Esophagus muscularis mucosa (tissue), 4 donors: ENCODE results near the gene GREM1. TPM values are rescaled to one million over a fixed set of nuclear protein-coding genes. Genes with fewer than 3 reads are reported as not detected.
A peak's percentile ranks its signal among the peaks of the same experiment; 100 is the strongest.

ENCODE experiments used
- DNase-seq: peaks from one replicate; pipeline ENCODE4 v3.0.0-alpha.2; 2017; ENCODE audit errors: extremely low spot score
- H3K27ac ChIP-seq, 4 donors: fragments of 200-600 bp; sonication (generic); replicated peaks in 1 of 4; 1 replicate in 3 of 4; 2 replicates in 1 of 4; pipeline ENCODE4 v1.5.1; 2016 to 2019; ENCODE audit warnings: mild to moderate bottlenecking in 1 of 4
- H3K27me3 ChIP-seq, 4 donors: fragments of 200-600 bp; sonication (generic); one replicate each; pipeline versions ENCODE4 v1.5.1 to v1.6.0; 2016 to 2019
- H3K36me3 ChIP-seq, 4 donors: fragments of 200-600 bp; sonication (generic); one replicate each; pipeline ENCODE4 v1.5.1; 2016 to 2019
- H3K4me1 ChIP-seq, 4 donors: fragments of 200-600 bp; sonication (generic); one replicate each; pipeline ENCODE4 v1.5.1; 2016 to 2019
- H3K4me3 ChIP-seq, 4 donors: fragments of 200-600 bp; sonication (generic); 1 replicate in 2 of 4; 2 replicates in 2 of 4; pipeline ENCODE4 v1.5.1; 2016 to 2019; ENCODE audit warnings: mild to moderate bottlenecking in 4 of 4, moderate library complexity in 1 of 4
- H3K9me3 ChIP-seq, 4 donors: fragments of 200-600 bp; sonication (generic); 1 replicate in 3 of 4; 2 replicates in 1 of 4; pipeline ENCODE4 v1.5.1; 2016 to 2019
- EP300 ChIP-seq: sonication (generic); formaldehyde crosslinking; IDR thresholded peaks from one replicate; pipeline ENCODE4 v1.6.1; 2017; ENCODE audit warnings: antibody characterized with exemption
- POLR2A ChIP-seq: fragments of 450-650 bp; IDR thresholded peaks from one replicate; pipeline ENCODE4 v1.6.1; 2017; ENCODE audit warnings: antibody characterized with exemption, moderate library complexity, mild to moderate bottlenecking, low read depth
- POLR2AphosphoS5 ChIP-seq, 2 donors: sonication (generic); formaldehyde crosslinking; IDR thresholded peaks; one replicate each; pipeline ENCODE4 v1.6.1; 2017; ENCODE audit warnings: antibody characterized with exemption in 2 of 2
- WGBS: methylation state at CpG from one replicate; pipeline ENCODE4 v1.1.5; 2018; 5-methylcytosine and 5-hydroxymethylcytosine counted together
- intact Hi-C: fragments of 100-400 bp; cut with DNase I; formaldehyde crosslinking; loops from one replicate; pipeline ENCODE4 v1.15.1; 2023
- total RNA-seq, 4 donors: library from RNA; depleted of rRNA; stranded (reverse); fragments of >200 nt; gene quantifications; one replicate each; pipeline versions ENCODE4 v1.1.0 to v1.2.1, GENCODE V29; 2016
- TF ChIP-seq, protein P1 (sequence below), 3 experiments: fragments of 200-600 bp in 2 of 3; fragments of 450-650 bp in 1 of 3; sonication (generic) in 2 of 3; IDR thresholded peaks; one replicate each; pipeline ENCODE4 v1.5.1; 2017 to 2019; ENCODE audit warnings: antibody characterized with exemption in 3 of 3, mild to moderate bottlenecking in 2 of 3, moderate library complexity in 1 of 3

The GREM1 gene
- total RNA-seq, 4 donors from 2014 or later = 8.6 to 46.1 (median 37.0) TPM

DNA sequence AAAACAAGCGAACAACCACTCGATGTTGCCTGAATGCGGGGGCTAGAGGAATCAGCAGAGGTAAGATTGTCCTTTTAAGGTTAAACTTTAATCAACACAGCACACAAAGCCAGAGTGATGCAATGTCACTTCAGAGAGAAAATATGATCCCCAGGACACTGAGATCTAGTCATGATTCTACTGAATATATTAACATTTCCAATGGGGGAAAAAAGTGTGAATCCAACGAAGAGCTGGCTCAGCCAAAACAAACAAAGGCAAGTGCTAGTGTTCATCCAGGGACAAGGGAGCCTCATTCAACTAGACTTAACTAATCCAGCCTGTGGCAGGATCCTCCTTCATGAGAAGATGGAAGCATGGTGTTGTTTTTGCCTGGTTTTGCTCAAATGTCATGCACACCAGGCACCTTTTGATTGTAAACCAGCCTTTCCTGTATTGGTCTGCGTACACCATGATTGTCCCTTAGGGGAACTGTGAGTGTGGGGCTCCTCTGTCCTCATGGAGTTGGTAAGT lies 40.5 kb upstream of the GREM1 start:
- WGBS = 72% methylated on average over 5 of the region's 5 CpGs
- Histone ChIP-seq H3K4me3 (no peak overlapping the region), H3K27me3 (no peaks in the 10 kb centered on the region), H3K36me3 (no peaks in the 10 kb centered on the region), H3K27ac (peak overlapping the region in 1 of 4 donors; percentile 8), H3K9me3 (no peaks in the 10 kb centered on the region), H3K4me1 (peaks cover 0 to 42% (median 35%) of the 10 kb centered on the region in 4 donors)
- intact Hi-C loops = no loop called here
- TF ChIP-seq POLR2A = no peak
- no peak for TF ChIP-seq POLR2AphosphoS5 (IDR thresholded peaks at IDR 0.05)
- TF ChIP-seq, protein P1, sequence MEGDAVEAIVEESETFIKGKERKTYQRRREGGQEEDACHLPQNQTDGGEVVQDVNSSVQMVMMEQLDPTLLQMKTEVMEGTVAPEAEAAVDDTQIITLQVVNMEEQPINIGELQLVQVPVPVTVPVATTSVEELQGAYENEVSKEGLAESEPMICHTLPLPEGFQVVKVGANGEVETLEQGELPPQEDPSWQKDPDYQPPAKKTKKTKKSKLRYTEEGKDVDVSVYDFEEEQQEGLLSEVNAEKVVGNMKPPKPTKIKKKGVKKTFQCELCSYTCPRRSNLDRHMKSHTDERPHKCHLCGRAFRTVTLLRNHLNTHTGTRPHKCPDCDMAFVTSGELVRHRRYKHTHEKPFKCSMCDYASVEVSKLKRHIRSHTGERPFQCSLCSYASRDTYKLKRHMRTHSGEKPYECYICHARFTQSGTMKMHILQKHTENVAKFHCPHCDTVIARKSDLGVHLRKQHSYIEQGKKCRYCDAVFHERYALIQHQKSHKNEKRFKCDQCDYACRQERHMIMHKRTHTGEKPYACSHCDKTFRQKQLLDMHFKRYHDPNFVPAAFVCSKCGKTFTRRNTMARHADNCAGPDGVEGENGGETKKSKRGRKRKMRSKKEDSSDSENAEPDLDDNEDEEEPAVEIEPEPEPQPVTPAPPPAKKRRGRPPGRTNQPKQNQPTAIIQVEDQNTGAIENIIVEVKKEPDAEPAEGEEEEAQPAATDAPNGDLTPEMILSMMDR (IDR thresholded peaks at IDR 0.05) = no peak
- no peak for TF ChIP-seq EP300
- peak; percentile 68 for DNase-seq

DNA sequence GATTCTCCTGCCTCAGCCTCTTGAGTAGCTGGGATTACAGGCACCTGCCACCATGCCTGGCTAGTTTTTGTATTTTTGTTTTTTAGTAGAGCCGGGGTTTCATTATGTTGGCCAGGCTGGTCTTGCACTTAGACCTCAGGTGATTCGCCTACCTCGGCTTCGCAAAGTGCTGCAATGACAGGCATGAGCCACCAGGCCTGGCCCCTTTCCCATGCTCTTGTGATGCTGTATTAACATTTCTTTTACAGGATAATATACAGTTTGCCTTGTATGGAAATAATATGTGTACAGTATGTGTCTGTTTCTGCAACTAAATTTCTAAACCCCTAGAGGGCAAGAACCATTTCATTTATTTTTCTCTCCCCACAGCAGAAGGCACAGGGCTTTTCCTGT lies 38.5 kb upstream of the GREM1 start:
- no peaks in the 10 kb centered on the region for H3K27me3 ChIP-seq
- no peaks in the 10 kb centered on the region for H3K36me3 ChIP-seq
- H3K9me3 ChIP-seq = no peaks in the 10 kb centered on the region
- H3K27ac ChIP-seq = no peak overlapping the region
- DNase-seq = no peak
- peaks cover 0 to 48% (median 38%) of the 10 kb centered on the region in 4 donors for H3K4me1 ChIP-seq
- intact Hi-C loops = no loop called here
- no peak overlapping the region for H3K4me3 ChIP-seq
- 94% methylated on average over 4 of the region's 4 CpGs for WGBS
- TF ChIP-seq EP300 = no peak
- no peak for TF ChIP-seq POLR2AphosphoS5 (IDR thresholded peaks at IDR 0.05)
- TF ChIP-seq, protein P1 (IDR thresholded peaks at IDR 0.05) = no peak
- no peak for TF ChIP-seq POLR2A

DNA sequence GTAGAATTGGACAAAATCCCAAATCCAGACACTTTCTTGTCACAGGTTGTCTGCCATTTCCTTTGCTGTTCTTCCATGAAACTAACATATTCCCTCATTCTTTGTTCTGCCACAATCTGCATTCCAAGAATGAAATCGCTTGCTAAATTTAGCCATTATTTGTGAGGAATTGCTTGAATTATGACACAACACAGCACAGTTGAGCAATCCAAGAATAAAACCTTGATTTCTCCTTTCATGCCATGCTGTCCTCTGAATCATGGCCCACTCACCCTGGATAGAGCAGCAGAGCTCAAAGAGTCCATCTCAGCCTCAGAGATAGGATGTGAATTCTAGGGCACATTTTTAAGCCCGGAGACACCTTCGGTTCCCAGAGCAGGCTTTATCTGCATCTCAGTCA lies 35.2 kb upstream of the GREM1 start:
- H3K27me3 ChIP-seq = no peaks in the 10 kb centered on the region
- no peaks in the 10 kb centered on the region for H3K36me3 ChIP-seq
- peaks cover 0 to 17% (median 7%) of the 10 kb centered on the region in 4 donors for H3K4me1 ChIP-seq
- H3K27ac ChIP-seq = peak overlapping the region in 1 of 4 donors; percentile 27
- intact Hi-C loops = loop anchor here (5.0 kb wide), 1 partner anchor 35 kb away; the partner anchor contains the start of gene GREM1
- no peak overlapping the region for H3K4me3 ChIP-seq
- no peak for DNase-seq
- 78% methylated on average over 3 of the region's 3 CpGs for whole genome bisulfite sequencing
- no peak for TF ChIP-seq POLR2A
- peak in 1 of 2 donors; percentile 63 for TF ChIP-seq POLR2AphosphoS5 (IDR thresholded peaks at IDR 0.05)
- H3K9me3 ChIP-seq = no peaks in the 10 kb centered on the region

DNA sequence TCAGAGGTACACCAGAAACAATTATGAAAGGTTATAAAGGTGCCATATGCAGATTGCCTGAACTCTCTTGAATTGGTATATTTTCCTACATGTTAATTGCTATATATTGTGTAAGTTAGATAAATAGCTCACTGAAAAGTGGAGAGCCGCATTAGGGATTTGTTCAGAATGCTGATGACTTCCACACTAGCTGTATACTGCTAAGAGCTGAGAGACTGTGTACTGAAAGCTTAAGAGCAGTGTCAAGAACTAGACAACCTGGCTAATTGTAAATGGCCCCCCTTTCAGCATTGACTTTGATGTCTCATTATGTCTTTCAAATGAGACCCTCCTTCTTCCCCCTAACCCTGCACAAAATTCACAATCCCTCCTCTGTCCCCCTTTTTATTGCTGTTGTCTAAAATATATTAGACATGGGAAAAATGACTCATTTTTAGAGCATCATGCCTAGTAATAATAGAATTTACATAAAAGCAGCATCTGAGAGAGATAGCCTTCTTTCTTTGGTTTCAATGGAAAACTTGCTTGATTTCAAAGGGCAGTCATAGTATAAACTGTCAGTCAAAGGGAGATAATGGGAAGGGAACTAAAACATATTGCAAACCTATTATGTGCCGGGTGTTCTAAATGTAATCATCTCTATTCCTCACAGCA lies 34.7 kb upstream of the GREM1 start:
- Histone ChIP-seq H3K4me3 (no peak overlapping the region), H3K9me3 (no peaks in the 10 kb centered on the region), H3K4me1 (peaks cover 0 to 16% (median 7%) of the 10 kb centered on the region in 4 donors), H3K27me3 (no peaks in the 10 kb centered on the region), H3K27ac (no peak overlapping the region), H3K36me3 (no peaks in the 10 kb centered on the region)
- TF ChIP-seq POLR2AphosphoS5 (IDR thresholded peaks at IDR 0.05) (no peak), EP300 (no peak), POLR2A (no peak)
- TF ChIP-seq, protein P1 (IDR thresholded peaks at IDR 0.05) = no peak
- DNase-seq = no peak
- WGBS = 100% methylated on average over 2 of the region's 2 CpGs
- intact Hi-C loops = loop anchor here (5.0 kb wide), 1 partner anchor 34 kb away; the partner anchor contains the start of gene GREM1

DNA sequence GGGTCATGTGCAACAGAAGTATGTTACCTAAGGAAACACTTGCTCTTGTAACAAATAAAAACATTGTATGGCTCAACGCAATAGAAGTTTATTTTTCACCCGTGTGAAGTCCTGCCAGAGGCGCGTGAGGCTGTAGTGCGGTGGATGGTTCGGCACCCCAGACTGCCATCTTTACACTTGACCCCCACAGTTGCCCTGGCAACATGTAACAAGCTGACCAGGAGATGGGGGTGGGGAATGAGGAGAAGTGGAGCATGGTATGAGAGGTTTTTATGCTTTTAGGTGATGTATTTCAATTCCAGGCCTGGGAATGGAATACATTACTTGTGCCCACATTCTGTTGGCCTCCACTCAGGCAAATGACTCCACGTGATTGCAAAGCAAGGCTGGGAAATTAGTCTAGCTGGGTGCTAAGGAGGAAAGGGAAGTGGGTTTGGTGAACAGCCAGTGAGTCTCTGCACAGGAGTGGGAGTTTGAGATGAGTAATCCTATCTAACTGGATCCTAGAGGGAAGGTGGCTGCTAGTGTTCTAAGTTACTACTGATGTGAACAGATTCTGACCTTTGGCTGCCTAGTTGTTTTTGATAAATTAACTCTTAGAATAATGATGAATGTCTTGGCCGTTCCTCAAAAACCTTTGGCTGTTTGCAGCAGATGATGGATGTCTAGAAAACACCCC lies 33.8 kb upstream of the GREM1 start:
- intact Hi-C loops = loop anchor here (5.0 kb wide), 1 partner anchor 33 kb away; the partner anchor contains the start of gene GREM1
- no peaks in the 10 kb centered on the region for H3K36me3 ChIP-seq
- WGBS = 75% methylated on average over 8 of the region's 8 CpGs
- TF ChIP-seq, protein P1 (IDR thresholded peaks at IDR 0.05) = no peak
- TF ChIP-seq POLR2AphosphoS5 (IDR thresholded peaks at IDR 0.05) (no peak), EP300 (no peak), POLR2A (no peak)
- H3K27ac ChIP-seq = no peak overlapping the region
- no peaks in the 10 kb centered on the region for H3K27me3 ChIP-seq
- no peak overlapping the region for H3K4me3 ChIP-seq
- no peaks in the 10 kb centered on the region for H3K9me3 ChIP-seq
- peaks cover 0 to 16% (median 7%) of the 10 kb centered on the region in 4 donors for H3K4me1 ChIP-seq
- DNase-seq = no peak
